ENCODE results near the gene RNU1-2.
"Not testable (repeated sequence)": the region's sequence is repeated elsewhere in the genome, so short reads cannot be mapped to it uniquely, and the experiment has no call there.

The RNU1-2 gene

GRCh38 chr1:16918371-16918770 lies 22.6 kb downstream of the RNU1-2 start:
- Histone ChIP-seq H2BK12ac (ENCODE audit: low read length) (no peak overlapping the region), H2BK5ac (ENCODE audit: low read depth, low read length, poor library complexity) (no peak overlapping the region), H3K18ac (ENCODE audit: low read length) (no peak overlapping the region), H3K27me3 (ENCODE audit: insufficient read depth, low read length) (no peaks in the 10 kb centered on the region), H3K4me2 (ENCODE audit: low read length) (no peak overlapping the region), H3K79me1 (ENCODE audit: low read length) (peaks cover 8% of the 10 kb centered on the region), H4K91ac (ENCODE audit: low read depth, low read length) (no peak overlapping the region), H3K23ac (ENCODE audit: low read length) (no peak overlapping the region), H3K4me1 (ENCODE audit: control insufficient read depth in 1 of 2, insufficient read depth in 2 of 2, low read length in 2 of 2) (peaks cover 0 to 10% of the 10 kb centered on the region in 2 experiments), H4K8ac (ENCODE audit: low read depth, low read length) (no peak overlapping the region), H4K12ac (ENCODE audit: low read depth, low read length) (no peak overlapping the region), H3K27ac (ENCODE audit: low read depth, low read length) (no peak overlapping the region), H3K9ac (ENCODE audit: low read length) (no peak overlapping the region), H2AFZ (ENCODE audit: insufficient read depth, low read length, poor library complexity) (no peak overlapping the region), H3K14ac (ENCODE audit: low read length) (no peak overlapping the region), H3K4me3 (ENCODE audit: low read depth, low read length) (no peak overlapping the region), H2AK5ac (ENCODE audit: low read length) (no peak overlapping the region), H3K4ac (ENCODE audit: low read depth, low read length) (no peak overlapping the region), H3K36me3 (ENCODE audit: control insufficient read depth in 1 of 2, insufficient read depth in 2 of 2, low read length in 2 of 2) (no peaks in the 10 kb centered on the region), H3K9me3 (ENCODE audit: insufficient read depth, low read depth, low read length) (no peaks in the 10 kb centered on the region), H3K79me2 (ENCODE audit: control insufficient read depth, insufficient read depth, low read length, poor library complexity) (peaks cover 6% of the 10 kb centered on the region), H2BK120ac (ENCODE audit: insufficient read depth, low read length, poor library complexity) (no peak overlapping the region)
- no peak for DNase-seq
- no CpG with 5 or more reads among the region's 3 CpGs for WGBS (ENCODE audit: extremely low coverage, insufficient coverage, insufficient read length)

- not testable (repeated sequence) for H3K79me1 ChIP-seq (ENCODE audit: low read length); H2BK12ac ChIP-seq (ENCODE audit: low read length); H2AFZ ChIP-seq (ENCODE audit: insufficient read depth, low read length, poor library complexity); H3K36me3 ChIP-seq (ENCODE audit: control insufficient read depth in 1 of 2, insufficient read depth in 2 of 2, low read length in 2 of 2); H3K27me3 ChIP-seq (ENCODE audit: insufficient read depth, low read length); H4K91ac ChIP-seq (ENCODE audit: low read depth, low read length); H4K12ac ChIP-seq (ENCODE audit: low read depth, low read length); H2BK120ac ChIP-seq (ENCODE audit: insufficient read depth, low read length, poor library complexity); H2AK5ac ChIP-seq (ENCODE audit: low read length); H3K4ac ChIP-seq (ENCODE audit: low read depth, low read length); H3K27ac ChIP-seq (ENCODE audit: low read depth, low read length); H3K79me2 ChIP-seq (ENCODE audit: control insufficient read depth, insufficient read depth, low read length, poor library complexity); H4K8ac ChIP-seq (ENCODE audit: low read depth, low read length); H2BK5ac ChIP-seq (ENCODE audit: low read depth, low read length, poor library complexity); H3K4me1 ChIP-seq (ENCODE audit: control insufficient read depth in 1 of 2, insufficient read depth in 2 of 2, low read length in 2 of 2); H3K23ac ChIP-seq (ENCODE audit: low read length); H3K4me3 ChIP-seq (ENCODE audit: low read depth, low read length); H3K4me2 ChIP-seq (ENCODE audit: low read length); H3K9ac ChIP-seq (ENCODE audit: low read length); H3K18ac ChIP-seq (ENCODE audit: low read length); H3K9me3 ChIP-seq (ENCODE audit: insufficient read depth, low read depth, low read length); DNase-seq; H3K14ac ChIP-seq (ENCODE audit: low read length)
- no CpG with 5 or more reads among the region's 15 CpGs for WGBS (ENCODE audit: extremely low coverage, insufficient coverage, insufficient read length)
Observed at GRCh38 chr1:16918936-16919665, 23.3 kb downstream of the RNU1-2 start.

GRCh38 chr1:16920951-16921350 lies 25.2 kb downstream of the RNU1-2 start:
- Histone ChIP-seq H3K79me1 (ENCODE audit: low read length) (no peaks in the 10 kb centered on the region), H3K4ac (ENCODE audit: low read depth, low read length) (no peak overlapping the region), H3K14ac (ENCODE audit: low read length) (no peak overlapping the region), H3K36me3 (ENCODE audit: control insufficient read depth in 1 of 2, insufficient read depth in 2 of 2, low read length in 2 of 2) (no peaks in the 10 kb centered on the region), H2AFZ (ENCODE audit: insufficient read depth, low read length, poor library complexity) (no peak overlapping the region), H2BK12ac (ENCODE audit: low read length) (no peak overlapping the region), H3K4me1 (ENCODE audit: control insufficient read depth in 1 of 2, insufficient read depth in 2 of 2, low read length in 2 of 2) (peaks cover 0 to 7% of the 10 kb centered on the region in 2 experiments), H3K18ac (ENCODE audit: low read length) (no peak overlapping the region), H2BK5ac (ENCODE audit: low read depth, low read length, poor library complexity) (no peak overlapping the region), H3K4me3 (ENCODE audit: low read depth, low read length) (no peak overlapping the region), H3K4me2 (ENCODE audit: low read length) (no peak overlapping the region), H4K8ac (ENCODE audit: low read depth, low read length) (no peak overlapping the region), H3K9me3 (ENCODE audit: insufficient read depth, low read depth, low read length) (peaks cover 2% of the 10 kb centered on the region), H4K91ac (ENCODE audit: low read depth, low read length) (no peak overlapping the region), H3K23ac (ENCODE audit: low read length) (no peak overlapping the region), H4K12ac (ENCODE audit: low read depth, low read length) (no peak overlapping the region), H2AK5ac (ENCODE audit: low read length) (no peak overlapping the region), H3K9ac (ENCODE audit: low read length) (no peak overlapping the region), H2BK120ac (ENCODE audit: insufficient read depth, low read length, poor library complexity) (no peak overlapping the region), H3K27ac (ENCODE audit: low read depth, low read length) (no peak overlapping the region), H3K27me3 (ENCODE audit: insufficient read depth, low read length) (no peaks in the 10 kb centered on the region), H3K79me2 (ENCODE audit: control insufficient read depth, insufficient read depth, low read length, poor library complexity) (no peaks in the 10 kb centered on the region)
- no CpG with 5 or more reads among the region's 10 CpGs for WGBS (ENCODE audit: extremely low coverage, insufficient coverage, insufficient read length)
- no peak for DNase-seq

- H4K12ac ChIP-seq (ENCODE audit: low read depth, low read length), result no peak within 1 kb of the TSS
- no peaks in the 10 kb centered on the region for H3K36me3 ChIP-seq (ENCODE audit: control insufficient read depth in 1 of 2, insufficient read depth in 2 of 2, low read length in 2 of 2)
- H3K4me3 ChIP-seq (ENCODE audit: low read depth, low read length), result no peak within 1 kb of the TSS
- H3K23ac ChIP-seq (ENCODE audit: low read length), result no peak within 1 kb of the TSS
- H3K79me1 ChIP-seq (ENCODE audit: low read length), result no peaks in the 10 kb centered on the region
- peaks cover 0 to 7% of the 10 kb centered on the region in 2 experiments for H3K4me1 ChIP-seq (ENCODE audit: control insufficient read depth in 1 of 2, insufficient read depth in 2 of 2, low read length in 2 of 2)
- H2BK12ac ChIP-seq (ENCODE audit: low read length), result no peak within 1 kb of the TSS
- H2BK5ac ChIP-seq (ENCODE audit: low read depth, low read length, poor library complexity), result no peak within 1 kb of the TSS
- peak within 1 kb of the TSS; percentile 71 for H3K4me2 ChIP-seq (ENCODE audit: low read length)
- no peaks in the 10 kb centered on the region for H3K27me3 ChIP-seq (ENCODE audit: insufficient read depth, low read length)
- H4K8ac ChIP-seq (ENCODE audit: low read depth, low read length), result no peak within 1 kb of the TSS
- H4K91ac ChIP-seq (ENCODE audit: low read depth, low read length), result no peak within 1 kb of the TSS
- H3K18ac ChIP-seq (ENCODE audit: low read length), result no peak within 1 kb of the TSS
- peaks cover 2% of the 10 kb centered on the region for H3K9me3 ChIP-seq (ENCODE audit: insufficient read depth, low read depth, low read length)
- H3K9ac ChIP-seq (ENCODE audit: low read length), result no peak within 1 kb of the TSS
- no peak within 1 kb of the TSS for H3K27ac ChIP-seq (ENCODE audit: low read depth, low read length)
- H2AFZ ChIP-seq (ENCODE audit: insufficient read depth, low read length, poor library complexity), result peak within 1 kb of the TSS; percentile 5
- no peak within 1 kb of the TSS for H3K4ac ChIP-seq (ENCODE audit: low read depth, low read length)
- H2BK120ac ChIP-seq (ENCODE audit: insufficient read depth, low read length, poor library complexity), result no peak within 1 kb of the TSS
- WGBS (ENCODE audit: extremely low coverage, insufficient coverage, insufficient read length), result no CpG with 5 or more reads among the region's 17 CpGs
- no peaks in the 10 kb centered on the region for H3K79me2 ChIP-seq (ENCODE audit: control insufficient read depth, insufficient read depth, low read length, poor library complexity)
- DNase-seq, result no peak
- H2AK5ac ChIP-seq (ENCODE audit: low read length), result no peak within 1 kb of the TSS
- H3K14ac ChIP-seq (ENCODE audit: low read length), result no peak within 1 kb of the TSS
Observed at GRCh38 chr1:16921391-16922185, 25.8 kb downstream of the RNU1-2 start, which contains the start of gene CROCC. CROCC (plus strand) TSS chr1:16921931; CDS start chr1:16922019, 88 bp downstream.
